ENCODE data around the gene MPI. TPM values are rescaled to one million over a fixed set of nuclear protein-coding genes. Genes with fewer than 3 reads are reported as not detected.

The MPI gene
- total and polyA plus RNA-seq, 10 of the 15 experiments (the other 5 are each of a cell fraction or from before 2014, with no cell fraction given) = 35.6 to 93.9 (median 44.1) TPM

GRCh38 chr15:74857671-74858368 is 32.0 kb upstream of the MPI start (continued):
- no peak for TF ChIP-seq ZBTB40 (IDR thresholded peaks at IDR 0.05; ENCODE audit: borderline replicate concordance)
- no peak for TF ChIP-seq RELA (IDR thresholded peaks at IDR 0.05; ENCODE audit: borderline replicate concordance, partially characterized antibody)
- no peak for TF ChIP-seq ZNF207 (IDR thresholded peaks at IDR 0.05; ENCODE audit: borderline replicate concordance)
- TF ChIP-seq PAX5 (IDR thresholded peaks at IDR 0.05; ENCODE audit: borderline replicate concordance, low read depth, low read length) = peak; percentile 52
- no peak for TF ChIP-seq SPI1 (IDR thresholded peaks at IDR 0.05; ENCODE audit: borderline replicate concordance, insufficient read depth, low read depth, low read length)
- no peak for TF ChIP-seq PRDM15 (CRISPR knock-in tag; IDR thresholded peaks at IDR 0.05)
- TF ChIP-seq CHD2 (IDR thresholded peaks at IDR 0.05; ENCODE audit: borderline replicate concordance, low read depth, low read length) = no peak
- TF ChIP-seq USF1 (IDR thresholded peaks at IDR 0.05; ENCODE audit: borderline replicate concordance, extremely low read length, insufficient read depth, low read depth, low read length) = no peak
- no peak for TF ChIP-seq ATF7 (IDR thresholded peaks at IDR 0.05; ENCODE audit: low read depth)
- TF ChIP-seq BHLHE40 (IDR thresholded peaks at IDR 0.05; ENCODE audit: borderline replicate concordance in 1 of 2, low read depth in 2 of 2, low read length in 1 of 2) = no peak
- TF ChIP-seq GATAD2B (conservative IDR thresholded peaks at IDR 0.05; ENCODE audit: low read depth) = no peak
- no peak; the same call in 1 of the 2 replicates for TF ChIP-seq E2F4 (IDR thresholded peaks at IDR 0.05; ENCODE audit: low read depth, low read length)
- TF ChIP-seq IKZF1 (conservative IDR thresholded peaks at IDR 0.05) = no peak; the same call in 1 of the 2 replicates
- no peak for TF ChIP-seq NRF1 (conservative IDR thresholded peaks at IDR 0.05; ENCODE audit: low read depth, low read length)
- no peak for TF ChIP-seq PML (IDR thresholded peaks at IDR 0.05; ENCODE audit: low read length)
- TF ChIP-seq SMC3 (IDR thresholded peaks at IDR 0.05; ENCODE audit: borderline replicate concordance, low read length) = no peak
- TF ChIP-seq RUNX3 (IDR thresholded peaks at IDR 0.05; ENCODE audit: low read length) = peak; percentile 58
- no peak for TF ChIP-seq BRCA1 (IDR thresholded peaks at IDR 0.05; ENCODE audit: low read depth, low read length)

All from GM12878 (cell line).